Measurements from ENCODE around the gene MAGEB3. TPM values are rescaled to one million over a fixed set of nuclear protein-coding genes. Genes with fewer than 3 reads are reported as not detected.

The MAGEB3 gene
- total RNA-seq, 3 donors from 2014 or later = not detected

DNA sequence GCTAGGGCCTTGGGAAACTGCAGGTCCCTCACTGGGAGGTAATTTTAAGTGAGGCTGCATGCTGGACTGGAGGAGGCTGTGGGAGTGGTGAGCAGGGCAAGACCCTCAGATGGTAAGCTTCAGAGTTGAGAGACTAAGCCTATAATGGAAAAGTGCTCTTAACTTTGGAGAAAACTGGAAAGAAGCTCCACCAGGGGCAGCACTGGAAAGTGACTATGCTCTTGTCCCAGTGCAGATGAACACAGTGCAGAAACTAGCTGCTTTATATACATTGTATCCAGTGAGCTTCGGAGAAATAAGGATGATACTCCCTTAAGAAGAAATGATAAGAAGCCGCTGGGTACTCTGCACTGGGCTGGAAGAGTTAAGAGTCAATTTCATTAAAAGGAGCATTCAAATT lies 18.3 kb upstream of the MAGEB3 start:
- TF ChIP-seq POLR2AphosphoS5 (IDR thresholded peaks at IDR 0.05) (no peak), POLR2A (IDR thresholded peaks at IDR 0.05) (no peak)
- TF ChIP-seq, protein P1, sequence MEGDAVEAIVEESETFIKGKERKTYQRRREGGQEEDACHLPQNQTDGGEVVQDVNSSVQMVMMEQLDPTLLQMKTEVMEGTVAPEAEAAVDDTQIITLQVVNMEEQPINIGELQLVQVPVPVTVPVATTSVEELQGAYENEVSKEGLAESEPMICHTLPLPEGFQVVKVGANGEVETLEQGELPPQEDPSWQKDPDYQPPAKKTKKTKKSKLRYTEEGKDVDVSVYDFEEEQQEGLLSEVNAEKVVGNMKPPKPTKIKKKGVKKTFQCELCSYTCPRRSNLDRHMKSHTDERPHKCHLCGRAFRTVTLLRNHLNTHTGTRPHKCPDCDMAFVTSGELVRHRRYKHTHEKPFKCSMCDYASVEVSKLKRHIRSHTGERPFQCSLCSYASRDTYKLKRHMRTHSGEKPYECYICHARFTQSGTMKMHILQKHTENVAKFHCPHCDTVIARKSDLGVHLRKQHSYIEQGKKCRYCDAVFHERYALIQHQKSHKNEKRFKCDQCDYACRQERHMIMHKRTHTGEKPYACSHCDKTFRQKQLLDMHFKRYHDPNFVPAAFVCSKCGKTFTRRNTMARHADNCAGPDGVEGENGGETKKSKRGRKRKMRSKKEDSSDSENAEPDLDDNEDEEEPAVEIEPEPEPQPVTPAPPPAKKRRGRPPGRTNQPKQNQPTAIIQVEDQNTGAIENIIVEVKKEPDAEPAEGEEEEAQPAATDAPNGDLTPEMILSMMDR (IDR thresholded peaks at IDR 0.05) = no peak
- H3K36me3 ChIP-seq = no peaks in the 10 kb centered on the region
- no peaks in the 10 kb centered on the region for H3K9me3 ChIP-seq
- no peaks in the 10 kb centered on the region for H3K4me1 ChIP-seq
- H3K4me3 ChIP-seq = no peak overlapping the region
- H3K27me3 ChIP-seq = peaks cover 0 to 39% of the 10 kb centered on the region in 2 donors
- intact Hi-C loops (cut with DNase I; ENCODE audit: low total_unique reads) = no loop called here
- no peak overlapping the region for H3K27ac ChIP-seq
- no peak for DNase-seq (ENCODE audit: low spot score in 2 of 2)

DNA sequence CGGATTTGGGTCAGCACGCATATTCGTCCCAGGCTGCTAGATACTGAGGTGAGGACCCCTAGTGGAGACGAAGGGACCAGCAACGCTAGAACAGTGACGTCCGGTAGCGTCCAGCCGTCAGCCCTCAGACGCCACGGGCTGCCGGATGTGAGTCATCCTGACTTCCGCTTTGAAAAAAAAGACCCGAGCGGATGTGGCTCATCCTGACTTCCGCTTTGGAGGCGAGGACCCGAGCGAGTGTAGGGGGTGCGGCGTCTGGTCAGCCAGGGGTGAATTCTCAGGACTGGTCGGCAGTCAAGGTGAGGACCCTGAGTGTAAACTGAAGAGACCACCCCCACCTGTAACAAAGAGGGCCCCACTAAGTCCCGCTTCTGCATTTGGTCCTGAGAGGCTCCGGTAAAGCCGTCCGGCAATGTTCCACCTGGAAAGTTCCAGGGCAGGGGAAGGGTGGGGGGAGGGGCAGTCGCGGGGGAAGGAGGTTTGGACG lies 15.1 kb upstream of the MAGEB3 start, which contains the start of gene MAGEB2:
Gene MAGEB2 (plus strand): TSS at position 207 of the 487 bp plus-strand sequence. CDS start 3,018 bp downstream, outside the sequence.
- no peaks in the 10 kb centered on the region for H3K9me3 ChIP-seq
- peaks cover 0 to 22% of the 10 kb centered on the region in 2 donors for H3K27me3 ChIP-seq
- H3K36me3 ChIP-seq = no peaks in the 10 kb centered on the region
- intact Hi-C loops (cut with DNase I; ENCODE audit: low total_unique reads) = no loop called here
- TF ChIP-seq, protein P1 (IDR thresholded peaks at IDR 0.05) = no peak
- no peak for TF ChIP-seq POLR2AphosphoS5 (IDR thresholded peaks at IDR 0.05)
- no peak for TF ChIP-seq POLR2A (IDR thresholded peaks at IDR 0.05)
- H3K4me3 ChIP-seq = no peak within 1 kb of the TSS
- no peak within 1 kb of the TSS for H3K27ac ChIP-seq
- no peak for DNase-seq (ENCODE audit: low spot score in 2 of 2)
- H3K4me1 ChIP-seq = no peaks in the 10 kb centered on the region

DNA sequence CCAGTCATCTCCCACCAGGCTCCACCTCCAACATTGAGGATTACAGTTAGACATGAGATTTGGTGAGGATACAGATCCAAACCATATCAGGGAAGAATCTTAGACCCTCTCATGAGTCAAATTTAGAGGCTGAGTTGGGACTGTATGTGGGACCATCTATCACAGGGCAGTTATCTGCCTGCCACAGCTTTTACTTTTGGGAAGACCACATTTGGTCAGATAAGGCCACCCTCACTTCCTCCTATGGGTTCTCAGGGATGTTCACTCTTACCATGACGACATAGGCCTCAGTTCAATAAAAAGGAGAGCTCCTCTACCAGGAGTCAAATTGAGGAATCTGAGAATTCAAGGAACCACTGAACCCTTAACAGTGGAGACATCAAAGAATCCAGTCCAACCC lies 13.0 kb upstream of the MAGEB3 start:
- Histone ChIP-seq H3K9me3 (no peaks in the 10 kb centered on the region), H3K27me3 (peaks cover 0 to 21% of the 10 kb centered on the region in 2 donors), H3K4me1 (no peaks in the 10 kb centered on the region), H3K4me3 (no peak overlapping the region), H3K27ac (no peak overlapping the region), H3K36me3 (no peaks in the 10 kb centered on the region)
- no peak for TF ChIP-seq POLR2A (IDR thresholded peaks at IDR 0.05)
- TF ChIP-seq, protein P1 (IDR thresholded peaks at IDR 0.05) = no peak
- TF ChIP-seq POLR2AphosphoS5 (IDR thresholded peaks at IDR 0.05) = no peak
- DNase-seq (ENCODE audit: low spot score in 2 of 2) = no peak
- intact Hi-C loops (cut with DNase I; ENCODE audit: low total_unique reads) = no loop called here

DNA sequence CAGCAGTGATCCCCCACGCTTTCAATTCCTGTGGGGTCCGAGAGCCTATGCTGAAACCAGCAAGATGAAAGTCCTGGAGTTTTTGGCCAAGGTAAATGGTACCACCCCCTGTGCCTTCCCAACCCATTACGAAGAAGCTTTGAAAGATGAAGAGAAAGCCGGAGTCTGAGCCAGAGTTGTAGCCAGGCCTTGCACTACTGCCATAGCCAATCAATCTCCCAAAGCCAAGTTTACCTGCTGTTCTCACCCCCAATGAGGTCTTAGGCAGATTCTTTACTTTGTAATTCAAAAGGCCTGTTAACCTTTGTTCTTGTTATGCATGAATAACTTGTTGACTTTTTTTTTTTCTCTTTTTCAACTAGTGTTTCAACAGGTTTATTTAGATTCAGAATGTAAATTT lies 11.1 kb upstream of the MAGEB3 start:
- Histone ChIP-seq H3K27me3 (peaks cover 0 to 11% of the 10 kb centered on the region in 2 donors), H3K4me1 (no peaks in the 10 kb centered on the region), H3K36me3 (no peaks in the 10 kb centered on the region), H3K9me3 (no peaks in the 10 kb centered on the region), H3K27ac (no peak overlapping the region), H3K4me3 (no peak overlapping the region)
- no peak for DNase-seq (ENCODE audit: low spot score in 2 of 2)
- intact Hi-C loops (cut with DNase I; ENCODE audit: low total_unique reads) = no loop called here
- TF ChIP-seq POLR2A (IDR thresholded peaks at IDR 0.05) = no peak
- TF ChIP-seq POLR2AphosphoS5 (IDR thresholded peaks at IDR 0.05) = no peak
- TF ChIP-seq, protein P1 (IDR thresholded peaks at IDR 0.05) = no peak

DNA sequence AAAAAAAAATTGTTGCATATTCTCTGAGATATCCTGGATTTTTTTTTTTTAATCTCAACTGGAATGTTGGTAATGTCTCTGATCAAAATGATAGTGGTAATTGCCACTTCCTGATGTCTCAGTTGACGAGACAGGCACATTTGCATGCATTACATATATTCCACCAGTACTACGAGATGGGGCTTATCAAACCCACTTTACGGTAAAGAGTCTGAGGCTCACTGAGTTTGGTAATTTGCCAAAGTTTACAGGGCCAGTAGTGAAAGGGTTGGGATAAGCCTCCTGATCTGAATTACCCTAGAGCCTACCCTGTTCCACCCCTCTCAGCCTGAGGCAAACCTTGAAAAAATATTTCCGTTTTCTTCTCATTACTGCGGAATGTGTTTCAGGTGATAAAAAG lies 9.8 kb upstream of the MAGEB3 start:
- H3K27me3 ChIP-seq = peaks cover 0 to 4% of the 10 kb centered on the region in 2 donors
- H3K27ac ChIP-seq = no peak overlapping the region
- H3K4me3 ChIP-seq = no peak overlapping the region
- no peak for DNase-seq (ENCODE audit: low spot score in 2 of 2)
- no peaks in the 10 kb centered on the region for H3K36me3 ChIP-seq
- TF ChIP-seq POLR2AphosphoS5 (IDR thresholded peaks at IDR 0.05) = no peak
- TF ChIP-seq POLR2A (IDR thresholded peaks at IDR 0.05) = no peak
- TF ChIP-seq, protein P1 (IDR thresholded peaks at IDR 0.05) = no peak
- H3K9me3 ChIP-seq = no peaks in the 10 kb centered on the region
- intact Hi-C loops (cut with DNase I; ENCODE audit: low total_unique reads) = no loop called here
- no peaks in the 10 kb centered on the region for H3K4me1 ChIP-seq

Data from breast epithelium (tissue), 4 donors.